GOT3 (cell line): ENCODE results near the gene NHLRC1.

Source experiments
- DNase-seq: peaks from one replicate; lab custom pipeline; 2025; ENCODE audit warnings: mixed read lengths; lab: John Stamatoyannopoulos, UW

NHLRC1 gene

GRCh38 chr6:18081025-18081668 is 41.3 kb downstream of the NHLRC1 start:
- no peak for DNase-seq

GRCh38 chr6:18080544-18080943 is 41.9 kb downstream of the NHLRC1 start:
- DNase-seq: no peak

GRCh38 chr6:18078866-18079265 is 43.6 kb downstream of the NHLRC1 start:
- no peak for DNase-seq

DNA sequence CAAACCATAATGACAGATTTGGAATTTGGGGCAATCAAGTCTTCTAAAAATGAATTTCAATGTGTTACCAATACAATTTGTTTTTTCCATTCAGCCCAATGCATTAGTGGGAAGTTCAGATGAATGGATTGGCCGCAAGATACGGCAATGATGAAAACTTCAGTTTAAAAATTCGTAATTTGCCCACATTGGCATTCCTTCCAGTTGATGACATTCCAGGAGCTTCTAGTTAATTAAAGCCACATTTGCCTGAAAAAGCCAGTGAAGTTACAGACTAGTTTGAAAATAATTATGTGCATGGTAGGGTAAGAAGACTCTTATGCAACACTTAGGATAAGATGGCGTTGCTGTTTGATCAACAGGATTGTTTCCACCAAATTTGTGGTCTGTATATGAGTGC is 46.2 kb downstream of the NHLRC1 start:
- no peak for DNase-seq

GRCh38 chr6:18072841-18073240 is 49.6 kb downstream of the NHLRC1 start:
- no peak for DNase-seq

GRCh38 chr6:18070486-18070885 is 52.0 kb downstream of the NHLRC1 start:
- no peak for DNase-seq
